NCI-H524 (cell line): Measurements from ENCODE around the gene ZNF239.
"Not testable (repeated sequence)": the region's sequence is repeated elsewhere in the genome, so short reads cannot be mapped to it uniquely, and the experiment has no call there.

Experiments
- DNase-seq, 2 experiments: peaks; one replicate each; lab custom pipeline; 2025; lab: John Stamatoyannopoulos, UW

Gene ZNF239

DNA sequence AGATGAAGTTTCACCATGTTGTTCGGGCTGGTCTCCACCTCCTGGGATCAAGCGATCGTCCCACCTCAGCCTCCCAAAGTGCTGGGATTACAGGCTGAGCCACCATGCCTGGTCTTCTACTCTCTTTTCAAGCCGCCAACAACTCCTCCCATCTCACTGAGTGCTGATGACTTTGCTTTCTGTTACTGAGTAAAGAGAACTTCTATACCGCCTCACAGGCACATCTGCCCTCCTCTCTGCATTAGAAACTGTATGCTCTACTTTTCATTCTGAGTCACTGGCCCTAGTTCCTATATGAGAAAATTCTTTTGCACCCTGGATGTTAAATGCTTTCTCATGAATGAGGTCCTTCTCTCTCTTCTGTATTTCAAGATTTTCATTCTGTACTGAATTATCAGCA lies 2.2 kb upstream of the ZNF239 start:
- DNase-seq, result no peak

DNA sequence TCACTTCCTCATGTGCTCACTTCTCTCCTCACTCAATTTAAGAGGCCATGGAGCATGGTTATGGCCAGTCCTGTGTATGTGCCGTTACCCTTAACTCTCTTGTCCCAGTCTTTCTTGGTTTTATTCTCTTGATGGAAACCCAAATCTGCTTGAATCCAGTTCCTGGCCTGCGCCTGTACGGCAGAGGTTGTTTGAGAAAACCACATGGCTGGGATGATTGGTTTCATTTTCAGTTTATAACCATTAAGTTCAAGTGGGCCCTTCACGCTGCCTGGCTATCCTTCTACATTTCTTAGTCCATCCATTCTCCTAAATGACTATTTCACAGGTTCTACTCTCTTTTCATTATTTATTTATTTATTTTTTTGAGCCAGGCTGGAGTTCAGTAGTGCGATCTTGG lies 1.6 kb upstream of the ZNF239 start:
- DNase-seq, result no peak

DNA sequence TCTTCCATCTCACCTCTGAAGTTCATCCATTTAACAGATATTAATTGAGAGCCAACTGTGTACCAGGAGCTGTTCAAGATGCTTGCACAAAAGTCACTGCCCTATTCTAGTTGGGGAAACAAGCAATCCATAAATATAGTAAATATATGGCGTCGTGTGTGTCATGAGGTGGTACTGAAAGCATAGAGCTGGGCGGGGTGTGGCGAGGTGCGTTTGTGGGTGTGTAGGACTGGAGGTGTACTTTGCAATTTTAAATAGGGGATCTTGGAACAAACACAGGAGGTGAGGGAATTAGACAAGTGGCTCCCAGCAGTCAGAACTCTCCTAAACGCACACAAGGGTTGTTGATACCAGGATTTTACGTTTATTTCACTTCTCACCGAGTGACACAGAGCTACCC lies 490 bp upstream of the ZNF239 start:
- DNase-seq, result no peak

DNA sequence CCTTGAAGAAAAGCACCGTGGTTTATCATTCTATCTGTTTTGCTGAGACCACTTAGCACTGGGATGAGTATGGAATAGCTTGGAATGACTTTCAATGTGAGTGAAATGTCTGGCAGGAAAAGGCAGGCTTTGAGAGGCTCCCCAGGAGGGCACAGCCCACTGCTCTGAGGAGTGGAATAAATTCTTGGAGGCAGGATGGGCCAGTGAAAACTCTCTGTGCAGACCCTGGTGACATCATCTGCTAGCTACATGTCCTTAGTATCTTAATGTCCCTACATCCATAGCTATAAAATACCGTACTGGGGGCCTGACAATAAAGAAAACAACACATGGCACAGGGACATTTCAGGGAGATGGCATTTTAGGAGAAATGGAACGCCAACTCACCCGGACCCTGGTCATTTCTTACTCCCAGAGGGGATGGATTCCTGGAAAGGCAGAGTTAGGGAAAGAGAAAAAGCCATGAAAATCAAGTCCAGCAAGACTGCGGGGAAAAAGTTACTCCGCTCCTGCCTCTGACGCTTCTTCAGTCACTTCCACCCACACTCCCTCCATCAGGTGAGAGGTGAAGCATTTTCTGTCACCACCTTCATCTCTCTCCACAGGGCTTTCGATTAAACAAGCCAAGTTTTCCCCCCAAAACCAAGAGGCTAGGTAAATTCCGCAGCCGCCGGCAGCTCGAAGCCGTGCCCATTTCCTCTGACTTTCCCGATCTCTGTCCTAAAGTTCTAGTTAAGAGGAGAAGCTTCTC lies 991 bp downstream of the ZNF239 start:
- DNase-seq, result no peak

DNA sequence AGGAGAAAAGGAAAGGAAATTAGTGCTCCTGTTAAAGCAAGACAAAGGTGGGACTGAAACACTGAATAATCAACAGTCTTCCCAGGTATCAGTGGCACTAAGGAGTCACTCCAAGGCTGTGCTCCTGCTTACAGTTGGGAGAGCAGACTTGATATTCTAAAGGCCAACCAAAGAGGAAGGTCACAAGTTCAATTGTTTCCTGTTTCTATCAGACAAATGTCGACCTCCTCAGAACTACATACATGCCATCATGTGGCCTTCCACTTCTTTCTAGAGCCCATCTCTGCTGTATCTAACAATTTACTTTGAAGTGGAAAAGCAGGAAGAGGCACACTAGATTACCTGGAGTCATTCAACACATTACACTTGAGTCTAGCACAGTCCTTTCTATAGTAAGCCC lies 3.4 kb downstream of the ZNF239 start:
- DNase-seq, result no peak

DNA sequence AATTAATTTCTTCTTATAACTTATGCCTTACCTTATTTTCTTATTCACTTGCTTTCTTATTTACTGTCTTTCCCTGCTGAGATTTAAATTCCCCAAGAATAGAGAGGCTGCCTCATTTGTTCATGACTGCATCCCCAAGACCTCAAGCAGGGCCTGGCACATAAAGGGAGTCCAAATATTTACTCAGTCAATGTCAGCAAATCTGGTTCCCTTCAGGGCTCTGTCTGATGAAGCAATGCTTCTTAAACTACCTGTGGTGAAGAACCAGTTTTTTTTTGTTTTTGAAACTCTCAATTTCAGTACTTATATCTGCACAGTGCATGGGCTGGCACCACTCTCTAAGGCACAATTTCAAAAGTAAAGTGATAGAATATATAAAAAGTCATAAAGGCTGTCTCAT lies 4.7 kb downstream of the ZNF239 start:
- no peak for DNase-seq

DNA sequence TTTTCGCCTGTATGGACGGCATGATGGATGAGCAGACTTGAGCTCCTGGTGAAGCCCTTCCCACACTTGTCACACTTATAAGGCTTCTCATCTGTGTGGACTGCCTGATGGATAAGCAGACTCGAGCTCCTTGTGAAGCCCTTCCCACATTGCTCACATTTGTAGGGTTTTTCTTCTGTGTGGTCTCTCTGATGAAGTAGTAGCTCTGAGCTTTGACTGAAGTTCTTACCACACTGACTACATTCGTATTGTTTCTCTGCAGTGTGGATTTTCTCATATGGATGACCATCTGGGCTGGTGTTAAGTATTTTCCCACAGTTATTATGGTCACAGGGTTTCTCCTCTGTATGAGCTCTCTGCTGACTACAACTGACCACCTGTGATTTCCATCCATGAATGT lies 17.2 kb downstream of the ZNF239 start:
- DNase-seq, result no peak

DNA sequence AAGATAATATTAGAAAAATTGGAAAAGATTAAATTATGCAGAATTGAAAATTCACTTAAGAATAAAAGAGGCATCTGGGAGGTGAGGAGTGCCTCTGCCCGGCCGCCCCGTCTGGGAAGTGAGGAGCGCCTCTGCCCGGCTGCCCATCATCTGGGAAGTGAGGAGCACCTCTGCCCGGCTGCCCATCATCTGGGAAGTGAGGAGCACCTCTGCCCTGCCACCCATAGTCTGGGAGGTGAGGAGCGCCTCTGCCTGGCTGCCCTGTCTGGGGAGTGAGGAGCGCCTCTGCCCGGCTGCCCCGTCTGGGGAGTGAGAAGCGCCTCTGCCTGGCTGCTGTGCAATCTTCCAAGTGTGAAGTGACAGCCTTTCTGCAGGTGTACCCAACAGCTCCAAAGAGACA lies 30.7 kb downstream of the ZNF239 start:
- DNase-seq, result not testable (repeated sequence)

DNA sequence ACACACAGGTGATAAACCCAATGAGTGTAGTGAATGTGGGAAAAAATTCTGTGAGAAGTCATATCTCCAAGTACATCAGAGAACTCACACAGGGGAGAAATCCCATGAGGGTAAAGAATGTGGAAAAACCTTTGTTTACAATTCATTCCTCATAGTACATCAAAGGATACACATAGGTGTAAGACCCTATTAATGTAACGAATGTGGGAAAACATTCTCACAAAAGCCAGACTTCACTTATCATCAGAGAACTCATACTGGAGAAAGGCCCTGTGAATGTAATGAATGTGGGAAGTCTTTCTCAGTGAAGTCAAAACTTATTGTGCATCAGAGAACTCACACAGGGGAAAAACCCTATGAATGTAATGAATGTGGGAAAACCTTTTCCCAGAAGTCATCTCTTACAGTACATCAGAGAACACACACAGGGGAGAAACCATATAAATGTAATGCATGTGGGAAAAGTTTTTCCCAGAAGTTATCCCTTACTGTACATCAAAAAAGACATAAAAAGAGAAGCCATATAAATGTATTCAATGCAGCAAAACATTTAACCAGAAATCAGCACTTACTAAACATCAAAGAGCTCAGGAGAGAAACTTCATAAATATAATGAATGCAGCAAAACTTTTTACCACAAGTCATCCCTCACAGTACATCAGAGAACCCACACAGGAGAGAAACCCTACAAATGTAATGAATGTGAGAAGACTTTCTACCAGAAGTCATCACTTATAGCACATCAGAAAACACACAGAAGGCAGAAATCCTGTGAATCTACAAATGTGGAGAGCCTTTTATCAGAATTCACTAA lies 49.8 kb downstream of the ZNF239 start:
- DNase-seq, result no peak
